ENCODE measurements around the gene USP21.

DNA sequence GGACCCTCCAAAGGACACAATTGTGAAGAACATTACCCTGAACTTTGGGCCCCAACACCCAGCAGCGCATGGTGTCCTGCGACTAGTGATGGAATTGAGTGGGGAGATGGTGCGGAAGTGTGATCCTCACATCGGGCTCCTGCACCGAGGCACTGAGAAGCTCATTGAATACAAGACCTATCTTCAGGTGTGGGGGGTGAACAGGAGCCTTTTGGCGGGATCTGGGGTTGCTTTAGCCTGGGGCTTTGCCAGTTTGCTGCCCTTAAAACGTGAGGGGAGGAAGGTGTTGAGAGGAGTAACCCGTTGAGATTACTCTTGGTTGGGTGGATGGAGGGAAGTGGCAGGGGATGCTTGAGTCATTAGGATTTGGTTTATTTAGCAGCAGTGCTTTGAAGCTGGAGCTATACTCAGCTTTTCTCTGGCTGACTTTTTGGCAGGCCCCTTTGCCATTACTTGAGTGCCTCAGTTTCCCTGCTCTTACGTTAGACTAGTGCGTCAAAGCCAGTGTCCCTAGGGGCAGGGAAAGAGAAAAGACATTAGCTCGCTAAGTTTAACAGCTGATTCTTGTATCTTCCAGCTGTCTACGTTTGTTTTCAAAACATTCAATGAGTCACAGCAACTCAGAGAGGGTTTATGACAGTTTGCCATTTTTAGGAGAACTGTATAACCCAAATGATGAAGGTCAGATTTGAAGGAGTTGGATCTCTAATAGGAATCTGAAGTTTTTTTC is 47.3 kb downstream of the USP21 start:
- TF ChIP-seq, protein P1, sequence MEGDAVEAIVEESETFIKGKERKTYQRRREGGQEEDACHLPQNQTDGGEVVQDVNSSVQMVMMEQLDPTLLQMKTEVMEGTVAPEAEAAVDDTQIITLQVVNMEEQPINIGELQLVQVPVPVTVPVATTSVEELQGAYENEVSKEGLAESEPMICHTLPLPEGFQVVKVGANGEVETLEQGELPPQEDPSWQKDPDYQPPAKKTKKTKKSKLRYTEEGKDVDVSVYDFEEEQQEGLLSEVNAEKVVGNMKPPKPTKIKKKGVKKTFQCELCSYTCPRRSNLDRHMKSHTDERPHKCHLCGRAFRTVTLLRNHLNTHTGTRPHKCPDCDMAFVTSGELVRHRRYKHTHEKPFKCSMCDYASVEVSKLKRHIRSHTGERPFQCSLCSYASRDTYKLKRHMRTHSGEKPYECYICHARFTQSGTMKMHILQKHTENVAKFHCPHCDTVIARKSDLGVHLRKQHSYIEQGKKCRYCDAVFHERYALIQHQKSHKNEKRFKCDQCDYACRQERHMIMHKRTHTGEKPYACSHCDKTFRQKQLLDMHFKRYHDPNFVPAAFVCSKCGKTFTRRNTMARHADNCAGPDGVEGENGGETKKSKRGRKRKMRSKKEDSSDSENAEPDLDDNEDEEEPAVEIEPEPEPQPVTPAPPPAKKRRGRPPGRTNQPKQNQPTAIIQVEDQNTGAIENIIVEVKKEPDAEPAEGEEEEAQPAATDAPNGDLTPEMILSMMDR (IDR thresholded peaks at IDR 0.05) = no peak
- TF ChIP-seq POLR2A (IDR thresholded peaks at IDR 0.05) (no peak), EP300 (IDR thresholded peaks at IDR 0.05) (no peak)
